Spleen (tissue), 11 donors: ENCODE results near the gene MIB1. TPM values are rescaled to one million over a fixed set of nuclear protein-coding genes. Genes with fewer than 3 reads are reported as not detected.

Source experiments
- DNase-seq: peaks from one replicate; pipeline ENCODE4 v3.0.0-alpha.2; 2020
- H3K27ac ChIP-seq, 8 donors: fragments of 200-600 bp; sonication (generic) in 7 of 8; 1 replicate in 4 of 8; 2 replicates in 4 of 8; pipeline versions ENCODE4 v1.5.0 to v1.8.0; 2016 to 2021; ENCODE audit warnings: inconsistent platforms in 4 of 8, mild to moderate bottlenecking in 4 of 8, moderate library complexity in 1 of 8
- H3K27me3 ChIP-seq, 7 donors: fragments of 200-600 bp; sonication (generic) in 6 of 7; replicated peaks in 1 of 7; 1 replicate in 4 of 7; 2 replicates in 3 of 7; pipeline versions ENCODE4 v1.5.0 to v1.8.0; 2016 to 2021; ENCODE audit warnings: inconsistent platforms in 3 of 7, mild to moderate bottlenecking in 1 of 7
- H3K36me3 ChIP-seq, 6 donors: fragments of 200-600 bp; sonication (generic) in 5 of 6; 1 replicate in 4 of 6; 2 replicates in 2 of 6; pipeline versions ENCODE4 v1.5.0 to v1.8.0; 2016 to 2021; ENCODE audit warnings: inconsistent platforms in 2 of 6
- H3K4me1 ChIP-seq, 6 donors: fragments of 200-600 bp; sonication (generic) in 5 of 6; 1 replicate in 3 of 6; 2 replicates in 3 of 6; pipeline versions ENCODE4 v1.5.0 to v1.8.0; 2016 to 2021; ENCODE audit warnings: inconsistent platforms in 3 of 6
- H3K4me3 ChIP-seq, 8 donors: fragments of 200-600 bp; sonication (generic) in 7 of 8; 1 replicate in 4 of 8; 2 replicates in 4 of 8; pipeline versions ENCODE4 v1.5.0 to v1.8.0; 2016 to 2021; ENCODE audit warnings: inconsistent platforms in 4 of 8, mild to moderate bottlenecking in 4 of 8, moderate library complexity in 2 of 8
- H3K9me3 ChIP-seq, 8 donors: fragments of 200-600 bp; sonication (generic) in 7 of 8; 1 replicate in 4 of 8; 2 replicates in 4 of 8; pipeline versions ENCODE4 v1.5.0 to v1.8.0; 2016 to 2021; ENCODE audit warnings: inconsistent platforms in 4 of 8
- CTCF ChIP-seq, 11 experiments: fragments of 200-600 bp in 7 of 11; fragments of 450-650 bp in 4 of 11; sonication (generic) in 4 of 11; IDR thresholded peaks in 8 of 11; conservative IDR thresholded peaks in 3 of 11; 1 replicate in 7 of 11; 2 replicates in 4 of 11; pipeline versions ENCODE4 v1.4.0 to v1.8.0; 2016 to 2021; ENCODE audit warnings: antibody characterized with exemption in 11 of 11, inconsistent platforms in 4 of 11, mild to moderate bottlenecking in 1 of 11
- POLR2A ChIP-seq, 3 donors: fragments of 450-650 bp; IDR thresholded peaks; one replicate each; pipeline ENCODE4 v1.5.1; 2017; ENCODE audit warnings: antibody characterized with exemption in 3 of 3, mild to moderate bottlenecking in 1 of 3
- POLR2AphosphoS5 ChIP-seq, 3 donors: sonication (generic); formaldehyde crosslinking; IDR thresholded peaks; one replicate each; pipeline ENCODE4 v1.5.1; 2017; ENCODE audit warnings: antibody characterized with exemption in 3 of 3
- WGBS, 5 donors: extraction: QIAGEN DNeasy Blood & Tissue Kit in 3 of 5; methylation state at CpG; one replicate each; pipeline versions ENCODE4 v1.1.5 to v1.1.7; 2013 to 2018; 5-methylcytosine and 5-hydroxymethylcytosine counted together
- intact Hi-C: fragments of 100-400 bp; cut with DNase I; formaldehyde crosslinking; loops from one replicate; pipeline ENCODE4 v1.15.0; 2023; ENCODE audit warnings: low total_unique reads
- polyA plus RNA-seq, 3 donors: library from polyadenylated mRNA; stranded (reverse); fragments of 200-250 nt; gene quantifications; one replicate each; pipeline ENCODE4 v1.2.1, GENCODE V29; 2013
- total RNA-seq, 7 donors: library from RNA; depleted of rRNA in 3 of 7; stranded (reverse); fragments of >200 nt in 3 of 7; fragmentation: NEBNext Ultra II Directional in 4 of 7; extraction: Animal tissue kit (Norgen Biotek cat#: 25700) in 4 of 7; gene quantifications; one replicate each; pipeline versions ENCODE4 v1.1.0 to v1.2.1, GENCODE V29; 2016 to 2021
- donor health status: healthy with polysubstance abuse.
- donor health status: DM: no; HTN: no; CAD: no; lungs with moderate emphysema.
- donor health status: DM: no; HTN: no; CAD: no.
- donor health status: Bipolar disorder and iron deficiency.
- donor health status: healthy.
- donor health status: DM: no; HTN: no; CAD: no.
- donor health status: DM: yes; HTN: yes; CAD: no.

MIB1 gene
- total and polyA plus RNA-seq, 10 donors: 2.7 to 33.3 (median 27.3) TPM

- no peak for TF ChIP-seq CTCF (IDR thresholded peaks at IDR 0.05 in 8 of 11, conservative IDR thresholded peaks at IDR 0.05 in 3 of 11)
- no peak for TF ChIP-seq POLR2A (IDR thresholded peaks at IDR 0.05)
- TF ChIP-seq POLR2AphosphoS5 (IDR thresholded peaks at IDR 0.05): no peak
- no peak overlapping the region for H3K27ac ChIP-seq
- no peak for DNase-seq
- H3K27me3 ChIP-seq: no peaks in the 10 kb centered on the region
- no peak overlapping the region for H3K4me3 ChIP-seq
- H3K9me3 ChIP-seq: no peaks in the 10 kb centered on the region
- intact Hi-C loops: no loop called here
- peaks cover 0 to 53% (median 0%) of the 10 kb centered on the region in 6 donors for H3K36me3 ChIP-seq
- no peaks in the 10 kb centered on the region for H3K4me1 ChIP-seq
Observed at GRCh38 chr18:21799721-21800120, 59.1 kb downstream of the MIB1 start.

- peaks cover 0 to 83% (median 3%) of the 10 kb centered on the region in 6 donors for H3K36me3 ChIP-seq
- WGBS, 5 donors: 57 to 85% (median 75%) methylated on average over 3 of the region's 3 CpGs
- no peaks in the 10 kb centered on the region for H3K4me1 ChIP-seq
- no peak overlapping the region for H3K4me3 ChIP-seq
- H3K9me3 ChIP-seq: no peaks in the 10 kb centered on the region
- DNase-seq: no peak
- H3K27me3 ChIP-seq: no peaks in the 10 kb centered on the region
- H3K27ac ChIP-seq: peak overlapping the region in 2 of 8 donors; percentile 37 to 69
- intact Hi-C loops: no loop called here
- TF ChIP-seq CTCF (IDR thresholded peaks at IDR 0.05 in 8 of 11, conservative IDR thresholded peaks at IDR 0.05 in 3 of 11) (no peak), POLR2AphosphoS5 (IDR thresholded peaks at IDR 0.05) (no peak), POLR2A (IDR thresholded peaks at IDR 0.05) (no peak)
Observed at GRCh38 chr18:21803495-21803894, 62.9 kb downstream of the MIB1 start.

- H3K4me3 ChIP-seq: no peak overlapping the region
- peaks cover 0 to 85% (median 11%) of the 10 kb centered on the region in 6 donors for H3K36me3 ChIP-seq
- TF ChIP-seq CTCF (IDR thresholded peaks at IDR 0.05 in 8 of 11, conservative IDR thresholded peaks at IDR 0.05 in 3 of 11) (no peak), POLR2A (IDR thresholded peaks at IDR 0.05) (no peak), POLR2AphosphoS5 (IDR thresholded peaks at IDR 0.05) (no peak)
- peaks cover 0 to 10% (median 6%) of the 10 kb centered on the region in 8 donors for H3K9me3 ChIP-seq
- no peak overlapping the region for H3K27ac ChIP-seq
- H3K27me3 ChIP-seq: no peaks in the 10 kb centered on the region
- intact Hi-C loops: no loop called here
- WGBS, 5 donors: 89 to 95% (median 90%) methylated on average over 9 of the region's 9 CpGs
- no peak for DNase-seq
- H3K4me1 ChIP-seq: no peaks in the 10 kb centered on the region
Observed at GRCh38 chr18:21805771-21806366, 65.3 kb downstream of the MIB1 start.

- intact Hi-C loops: no loop called here
- TF ChIP-seq CTCF (IDR thresholded peaks at IDR 0.05 in 8 of 11, conservative IDR thresholded peaks at IDR 0.05 in 3 of 11) (no peak), POLR2AphosphoS5 (IDR thresholded peaks at IDR 0.05) (no peak), POLR2A (IDR thresholded peaks at IDR 0.05) (no peak)
- WGBS, 5 donors: 95 to 98% (median 98%) methylated on average over 3 of the region's 3 CpGs
Observed at GRCh38 chr18:21808185-21808584, 67.6 kb downstream of the MIB1 start.

More at GRCh38 chr18:21808185-21808584, 67.6 kb downstream of the MIB1 start:
- Histone ChIP-seq H3K27ac (no peak overlapping the region), H3K4me1 (no peaks in the 10 kb centered on the region), H3K36me3 (peaks cover 0 to 70% (median 11%) of the 10 kb centered on the region in 6 donors), H3K27me3 (no peaks in the 10 kb centered on the region), H3K9me3 (peaks cover 0 to 10% (median 6%) of the 10 kb centered on the region in 8 donors), H3K4me3 (no peak overlapping the region)
- DNase-seq: no peak
